GM23338 (cell line): ENCODE results near the gene CROCC2. TPM values are rescaled to one million over a fixed set of nuclear protein-coding genes. Genes with fewer than 3 reads are reported as not detected.

Source experiments
- ATAC-seq: fragments of 200-7000 bp; cut with Tn5 transposase; 3 replicates; pipeline ENCODE4 v1.9.1; 2020
- DNase-seq: peaks from one replicate; pipeline ENCODE4 v3.0.0-alpha.2; 2015; ENCODE audit warnings: low spot score
- H2AFZ ChIP-seq: fragments of 200-600 bp; sonication (generic); 2 replicates; pipeline ENCODE4 v1.8.0; 2016; ENCODE audit warnings: antibody characterized with exemption, mild to moderate bottlenecking, moderate library complexity
- H3F3A ChIP-seq: fragments of 200-600 bp; sonication (generic); replicated peaks from 2 replicates; pipeline ENCODE4 v1.8.0; 2017; ENCODE audit warnings: antibody characterized with exemption, mixed run types, low read depth
- H3K27ac ChIP-seq: fragments of 200-600 bp; sonication (generic); 2 replicates; pipeline ENCODE4 v1.6.1; 2016; ENCODE audit warnings: low read depth
- H3K27me3 ChIP-seq: fragments of 200-600 bp; sonication (generic); 2 replicates; pipeline ENCODE4 v1.8.0; 2016; ENCODE audit warnings: mild to moderate bottlenecking, mixed run types, moderate library complexity; ENCODE audit not compliant: insufficient read depth
- H3K36me3 ChIP-seq: fragments of 200-600 bp; sonication (generic); 2 replicates; pipeline ENCODE4 v1.8.0; 2016; ENCODE audit warnings: mild to moderate bottlenecking; ENCODE audit not compliant: insufficient read depth
- H3K4me1 ChIP-seq: fragments of 200-600 bp; sonication (generic); 2 replicates; pipeline ENCODE4 v1.8.0; 2016; ENCODE audit warnings: mild to moderate bottlenecking, moderate library complexity; ENCODE audit not compliant: insufficient read depth
- H3K4me2 ChIP-seq: fragments of 200-600 bp; sonication (generic); 2 replicates; pipeline ENCODE4 v1.7.1; 2017; ENCODE audit warnings: mixed run types
- H3K4me3 ChIP-seq: fragments of 200-600 bp; sonication (generic); 2 replicates; pipeline ENCODE4 v1.6.1; 2016; ENCODE audit warnings: mixed run types
- H3K79me2 ChIP-seq: fragments of 200-600 bp; sonication (generic); replicated peaks from 2 replicates; pipeline ENCODE4 v1.8.0; 2017; ENCODE audit warnings: mild to moderate bottlenecking; ENCODE audit not compliant: insufficient read depth
- H3K9me2 ChIP-seq: fragments of 200-600 bp; sonication (generic); 2 replicates; pipeline ENCODE4 v1.8.0; 2017; ENCODE audit not compliant: insufficient read depth
- H4K20me1 ChIP-seq: fragments of 200-600 bp; sonication (generic); replicated peaks from 2 replicates; pipeline ENCODE4 v1.8.0; 2017; ENCODE audit warnings: mild to moderate bottlenecking; ENCODE audit not compliant: insufficient read depth
- H3K27ac Mint-ChIP-seq: 2 replicates; pipeline ENCODE4 v1.8.0; 2020; ENCODE audit warnings: inconsistent platforms, mild to moderate bottlenecking, moderate library complexity, mixed read lengths
- H3K27me3 Mint-ChIP-seq: 3 replicates; pipeline ENCODE4 v1.8.0; 2022; ENCODE audit warnings: low read depth, mild to moderate bottlenecking, moderate library complexity, mixed read lengths, inconsistent platforms; ENCODE audit not compliant: insufficient read depth, poor library complexity
- H3K36me3 Mint-ChIP-seq: 3 replicates; pipeline ENCODE4 v1.8.0; 2021; ENCODE audit warnings: low read depth, mild to moderate bottlenecking, inconsistent platforms, moderate library complexity, mixed read lengths
- H3K4me1 Mint-ChIP-seq: 3 replicates; pipeline ENCODE4 v1.8.0; 2020; ENCODE audit warnings: mild to moderate bottlenecking, inconsistent platforms, mixed read lengths
- H3K4me3 Mint-ChIP-seq: 3 replicates; pipeline ENCODE4 v1.8.0; 2021; ENCODE audit warnings: moderate library complexity, mild to moderate bottlenecking, inconsistent platforms, mixed read lengths
- H3K9me3 Mint-ChIP-seq: 3 replicates; pipeline ENCODE4 v1.8.0; 2020; ENCODE audit warnings: moderate library complexity, mild to moderate bottlenecking, inconsistent platforms, mixed read lengths
- CTCF ChIP-seq, 2 experiments: fragments of 200-600 bp in 1 of 2; sonication (generic) in 1 of 2; conservative IDR thresholded peaks; 2 replicates each; pipeline versions ENCODE4 v1.5.1 to v1.6.1; 2016 to 2017; ENCODE audit warnings: antibody characterized with exemption in 2 of 2, low read depth in 2 of 2, mild to moderate bottlenecking in 2 of 2, moderate library complexity in 1 of 2
- ETS1 ChIP-seq: IDR thresholded peaks from 2 replicates; pipeline ENCODE4 v1.6.1; 2016; ENCODE audit warnings: antibody characterized with exemption
- EZH2 ChIP-seq: fragments of 200-600 bp; sonication (generic); IDR thresholded peaks from one replicate; pipeline ENCODE4 v1.8.0; 2017; ENCODE audit warnings: antibody characterized with exemption, mild to moderate bottlenecking, low read depth; ENCODE audit not compliant: unreplicated experiment
- EZH2phosphoT487 ChIP-seq: fragments of 200-600 bp; sonication (generic); IDR thresholded peaks from one replicate; pipeline ENCODE4 v1.8.1; 2018; ENCODE audit warnings: antibody characterized with exemption; ENCODE audit not compliant: unreplicated experiment
- NANOG ChIP-seq: IDR thresholded peaks from 2 replicates; pipeline ENCODE4 v1.6.1; 2016; ENCODE audit warnings: antibody characterized with exemption, borderline replicate concordance
- POLR2AphosphoS5 ChIP-seq: IDR thresholded peaks from 2 replicates; pipeline ENCODE4 v1.6.1; 2016; ENCODE audit warnings: antibody characterized with exemption, low read depth
- STAT1 ChIP-seq: IDR thresholded peaks from one replicate; pipeline ENCODE4 v1.6.1; 2016; ENCODE audit warnings: antibody characterized with exemption; ENCODE audit not compliant: unreplicated experiment
- ZNF114 ChIP-seq: fragments of 250-450 bp; sonication (Bioruptor Pico); IDR thresholded peaks from 2 replicates; pipeline ENCODE4 v1.5.0; 2020; ENCODE audit warnings: mild to moderate bottlenecking, moderate library complexity
- ZNF462 ChIP-seq: fragments of 250-450 bp; sonication (Bioruptor Pico); IDR thresholded peaks from 2 replicates; pipeline ENCODE4 v1.5.0; 2020; ENCODE audit warnings: mild to moderate bottlenecking, moderate library complexity
- polyA plus RNA-seq: library from polyadenylated mRNA; unstranded; fragments of >200 nt; fragmentation: Nextera tagmentation; extraction: Ambion mirVana; gene quantifications from 2 replicates; pipeline ENCODE4 v1.2.1, GENCODE V29; 2016
- total RNA-seq: library from RNA; depleted of rRNA; stranded (reverse); fragments of >200 nt; shearing (Covaris generic); gene quantifications from 2 replicates; pipeline ENCODE4 v1.2.3, GENCODE V29; 2014

CROCC2 gene
- total and polyA plus RNA-seq, 2 experiments from 2014 or later = not detected

GRCh38 chr2:240864475-240864874, 41.7 kb upstream of the CROCC2 start (continued):
- TF ChIP-seq ETS1 = no peak

- no peaks in the 10 kb centered on the region for H3K79me2 ChIP-seq
- no peaks in the 10 kb centered on the region for H3K9me2 ChIP-seq
- H3K27me3 Mint-ChIP-seq = no peaks in the 10 kb centered on the region
- H3K4me3 ChIP-seq = no peak overlapping the region
- H3K4me1 Mint-ChIP-seq = no peaks in the 10 kb centered on the region
- TF ChIP-seq NANOG = no peak
- ATAC-seq = no peak
- DNase-seq = no peak
- H2AFZ ChIP-seq = no peak overlapping the region
- no peaks in the 10 kb centered on the region for H3K9me3 Mint-ChIP-seq
- H3K27ac Mint-ChIP-seq = no peak overlapping the region
- no peaks in the 10 kb centered on the region for H3K36me3 ChIP-seq
- no peaks in the 10 kb centered on the region; the same call in 1 of the 2 replicates for H4K20me1 ChIP-seq
- H3K27me3 ChIP-seq = no peaks in the 10 kb centered on the region
- H3K4me2 ChIP-seq = no peak overlapping the region
- H3K4me1 ChIP-seq = no peaks in the 10 kb centered on the region
- H3K4me3 Mint-ChIP-seq = no peak overlapping the region
- H3F3A ChIP-seq = no peaks in the 10 kb centered on the region
- no peaks in the 10 kb centered on the region for H3K36me3 Mint-ChIP-seq
- no peak overlapping the region for H3K27ac ChIP-seq
Measured at GRCh38 chr2:240865391-240865790, 40.7 kb upstream of the CROCC2 start.

GRCh38 chr2:240868286-240869108, 37.6 kb upstream of the CROCC2 start, which contains the start of gene AGXT:
Gene AGXT, plus strand, starts transcription at chr2:240868824. Its CDS starts 42 bp downstream, at chr2:240868866.
- Mint-ChIP-seq H3K27ac (no peak within 1 kb of the TSS), H3K4me3 (no peak within 1 kb of the TSS), H3K36me3 (no peaks in the 10 kb centered on the region), H3K9me3 (no peaks in the 10 kb centered on the region), H3K4me1 (no peaks in the 10 kb centered on the region), H3K27me3 (no peaks in the 10 kb centered on the region)
- Histone ChIP-seq H3K9me2 (no peaks in the 10 kb centered on the region), H3F3A (no peaks in the 10 kb centered on the region), H3K4me2 (no peak within 1 kb of the TSS), H3K27me3 (no peaks in the 10 kb centered on the region), H3K36me3 (no peaks in the 10 kb centered on the region), H3K79me2 (no peaks in the 10 kb centered on the region), H2AFZ (no peak within 1 kb of the TSS), H3K4me1 (no peaks in the 10 kb centered on the region), H3K4me3 (no peak within 1 kb of the TSS), H4K20me1 (no peaks in the 10 kb centered on the region; the same call in 1 of the 2 replicates), H3K27ac (no peak within 1 kb of the TSS)
- DNase-seq (no peak), ATAC-seq (no peak)
- TF ChIP-seq CTCF (conservative IDR thresholded peaks at IDR 0.05; ENCODE audit: low read depth in 2 of 2) (no peak), POLR2AphosphoS5 (no peak), ZNF462 (CRISPR knock-in tag) (no peak), EZH2 (no peak), EZH2phosphoT487 (no peak), ETS1 (no peak), STAT1 (no peak), ZNF114 (no peak), NANOG (no peak)
